Brain microvascular endothelial cell (primary cell): ENCODE results near the gene ASXL2.
A peak's percentile ranks its signal among the peaks of the same experiment; 100 is the strongest.

Experiments used
- DNase-seq: peaks from one replicate; pipeline ENCODE4 v3.0.0-alpha.2; 2020
- H3K27ac ChIP-seq: fragments of 250-450 bp; sonication (Bioruptor Pico); 2 replicates; pipeline ENCODE4 v1.5.1; 2020; ENCODE audit warnings: mild to moderate bottlenecking, moderate library complexity
- H3K27me3 ChIP-seq: fragments of 250-450 bp; sonication (Bioruptor Pico); replicated peaks from 2 replicates; pipeline ENCODE4 v1.5.1; 2020; ENCODE audit warnings: mild to moderate bottlenecking
- H3K36me3 ChIP-seq: fragments of 250-450 bp; sonication (Bioruptor Pico); replicated peaks from 2 replicates; pipeline ENCODE4 v1.5.1; 2020; ENCODE audit warnings: mild to moderate bottlenecking
- H3K4me3 ChIP-seq: 2 replicates; pipeline ENCODE4 v1.5.1; 2011; ENCODE audit warnings: low read depth, mild to moderate bottlenecking, control low read depth, low read length, moderate library complexity
- in situ Hi-C: cut with HindIII; loops from 2 replicates; pipeline ENCODE4 v1.10.0; 2017; ENCODE audit warnings: low sequenced_read_pairs, low pct_ligation_motif_present
- TF ChIP-seq, protein P1 (sequence below): IDR thresholded peaks from 2 replicates; pipeline ENCODE4 v1.5.1; 2011; ENCODE audit warnings: low read depth, mild to moderate bottlenecking, moderate library complexity, low read length, control low read depth, inconsistent platforms; ENCODE audit errors: missing control alignments

ASXL2 gene

DNA sequence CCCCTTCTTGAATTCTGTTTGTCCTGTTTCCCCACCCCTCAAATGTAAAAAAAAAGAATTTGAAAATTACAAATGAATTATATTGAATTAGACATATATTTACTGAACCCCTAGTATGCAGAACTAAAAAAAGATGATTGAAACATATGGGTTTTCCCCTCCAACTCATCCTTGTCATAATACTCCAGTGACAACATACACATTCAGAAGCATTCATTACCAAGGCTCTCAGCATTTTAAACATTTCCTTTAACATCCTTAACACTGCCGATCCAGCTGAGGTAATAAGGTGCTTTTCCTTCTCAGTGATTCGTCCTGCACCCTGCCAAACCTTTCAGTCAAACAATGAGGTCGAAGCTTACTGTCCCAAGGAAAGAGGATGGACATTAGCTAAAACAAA is 151.8 kb downstream of the ASXL2 start:
- Histone ChIP-seq H3K36me3 (no peaks in the 10 kb centered on the region), H3K4me3 (no peak overlapping the region), H3K27me3 (peaks cover 2% of the 10 kb centered on the region), H3K27ac (no peak overlapping the region)
- no peak for DNase-seq
- TF ChIP-seq, protein P1, sequence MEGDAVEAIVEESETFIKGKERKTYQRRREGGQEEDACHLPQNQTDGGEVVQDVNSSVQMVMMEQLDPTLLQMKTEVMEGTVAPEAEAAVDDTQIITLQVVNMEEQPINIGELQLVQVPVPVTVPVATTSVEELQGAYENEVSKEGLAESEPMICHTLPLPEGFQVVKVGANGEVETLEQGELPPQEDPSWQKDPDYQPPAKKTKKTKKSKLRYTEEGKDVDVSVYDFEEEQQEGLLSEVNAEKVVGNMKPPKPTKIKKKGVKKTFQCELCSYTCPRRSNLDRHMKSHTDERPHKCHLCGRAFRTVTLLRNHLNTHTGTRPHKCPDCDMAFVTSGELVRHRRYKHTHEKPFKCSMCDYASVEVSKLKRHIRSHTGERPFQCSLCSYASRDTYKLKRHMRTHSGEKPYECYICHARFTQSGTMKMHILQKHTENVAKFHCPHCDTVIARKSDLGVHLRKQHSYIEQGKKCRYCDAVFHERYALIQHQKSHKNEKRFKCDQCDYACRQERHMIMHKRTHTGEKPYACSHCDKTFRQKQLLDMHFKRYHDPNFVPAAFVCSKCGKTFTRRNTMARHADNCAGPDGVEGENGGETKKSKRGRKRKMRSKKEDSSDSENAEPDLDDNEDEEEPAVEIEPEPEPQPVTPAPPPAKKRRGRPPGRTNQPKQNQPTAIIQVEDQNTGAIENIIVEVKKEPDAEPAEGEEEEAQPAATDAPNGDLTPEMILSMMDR = no peak
- in situ Hi-C loops = no loop called here

DNA sequence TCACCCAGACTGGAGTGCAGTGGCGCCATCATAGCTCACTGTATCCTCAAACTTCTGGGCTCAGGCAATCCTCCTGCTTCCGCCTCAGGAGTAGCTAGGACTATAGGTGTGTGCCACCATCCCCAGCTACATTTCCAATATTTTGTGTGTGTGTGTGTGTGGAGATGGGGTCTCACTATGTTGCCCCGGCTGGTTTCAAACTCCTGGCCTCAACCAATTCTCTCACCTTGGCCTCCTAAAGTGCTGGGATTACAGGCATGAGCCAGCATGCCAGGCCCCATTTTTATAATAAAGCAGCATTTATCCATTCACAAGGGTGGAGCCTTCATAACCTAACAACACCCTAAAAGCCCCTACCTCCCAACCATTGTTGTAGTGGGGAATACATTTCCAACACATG is 152.4 kb downstream of the ASXL2 start:
- H3K4me3 ChIP-seq = no peak overlapping the region
- no peaks in the 10 kb centered on the region for H3K36me3 ChIP-seq
- TF ChIP-seq, protein P1 = no peak
- no peak overlapping the region for H3K27ac ChIP-seq
- in situ Hi-C loops = no loop called here
- no peak for DNase-seq
- H3K27me3 ChIP-seq = peaks cover 2% of the 10 kb centered on the region

DNA sequence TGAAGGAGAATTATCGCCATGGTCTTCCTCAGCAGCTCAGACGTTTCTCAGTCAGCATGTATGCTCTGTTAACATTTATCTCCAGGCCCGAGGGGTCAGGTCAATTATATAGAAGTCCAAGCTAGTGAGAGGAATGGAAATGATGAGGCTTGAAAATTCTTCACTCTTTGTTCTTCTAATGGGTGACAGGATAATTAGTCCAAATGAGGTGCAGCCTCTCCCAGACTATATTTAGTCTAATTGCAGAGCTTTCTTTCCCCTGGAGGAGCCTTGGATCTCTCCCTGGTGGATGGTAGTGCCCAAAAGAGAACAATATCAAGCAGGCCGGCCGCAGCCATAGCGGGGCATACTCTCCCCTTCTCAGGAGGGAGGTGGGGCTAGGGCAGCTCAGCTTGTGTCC is 153.5 kb downstream of the ASXL2 start:
- Histone ChIP-seq H3K27me3 (peaks cover 2% of the 10 kb centered on the region), H3K36me3 (no peaks in the 10 kb centered on the region), H3K4me3 (no peak overlapping the region), H3K27ac (no peak overlapping the region)
- in situ Hi-C loops = no loop called here
- DNase-seq = no peak
- TF ChIP-seq, protein P1 = no peak

DNA sequence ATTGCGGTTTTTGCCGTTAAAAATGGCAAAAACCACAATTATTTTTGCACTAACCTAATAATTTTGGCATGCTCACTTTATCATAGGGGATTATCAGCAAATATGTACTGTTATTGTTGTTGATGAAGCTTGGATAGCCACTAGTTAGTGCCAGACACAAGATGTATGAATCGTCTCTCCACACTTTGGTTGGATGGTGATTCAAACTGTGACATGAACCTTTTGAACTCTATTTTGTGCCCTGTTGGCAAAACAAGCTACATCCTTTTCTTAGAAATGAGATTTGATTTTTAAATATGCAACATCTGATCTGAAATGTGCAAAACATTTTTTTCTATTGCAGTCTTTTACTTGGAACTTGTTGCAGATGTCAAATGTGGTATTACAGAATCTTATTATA is 156.1 kb downstream of the ASXL2 start:
- no peak for DNase-seq

DNA sequence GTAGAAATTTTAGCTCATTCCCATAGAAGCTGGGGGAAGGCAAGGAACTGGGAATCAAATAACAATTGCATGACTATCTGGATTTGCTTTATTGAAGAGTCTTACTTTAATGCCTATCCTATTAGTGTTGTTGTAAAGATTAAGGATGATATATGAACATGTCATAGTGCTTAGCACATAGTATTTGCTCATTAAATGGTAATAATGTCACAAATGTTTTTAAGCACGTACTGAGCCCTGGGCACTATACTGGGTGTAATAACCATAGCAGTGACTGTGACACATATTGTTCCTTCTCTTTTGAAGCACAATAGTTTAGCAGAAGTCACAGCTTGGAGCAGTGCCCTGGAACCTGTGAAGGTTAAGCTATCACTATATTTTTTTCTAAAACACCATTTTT is 157.7 kb downstream of the ASXL2 start:
- no peak for DNase-seq
- peaks cover 2% of the 10 kb centered on the region for H3K27me3 ChIP-seq
- TF ChIP-seq, protein P1 = no peak

More for the DNA sequence above, 156.1 kb downstream of the ASXL2 start:
- H3K36me3 ChIP-seq = no peaks in the 10 kb centered on the region
- in situ Hi-C loops = no loop called here
- no peak overlapping the region for H3K27ac ChIP-seq
- H3K27me3 ChIP-seq = peaks cover 2% of the 10 kb centered on the region
- TF ChIP-seq, protein P1 = no peak
- H3K4me3 ChIP-seq = no peak overlapping the region

DNA sequence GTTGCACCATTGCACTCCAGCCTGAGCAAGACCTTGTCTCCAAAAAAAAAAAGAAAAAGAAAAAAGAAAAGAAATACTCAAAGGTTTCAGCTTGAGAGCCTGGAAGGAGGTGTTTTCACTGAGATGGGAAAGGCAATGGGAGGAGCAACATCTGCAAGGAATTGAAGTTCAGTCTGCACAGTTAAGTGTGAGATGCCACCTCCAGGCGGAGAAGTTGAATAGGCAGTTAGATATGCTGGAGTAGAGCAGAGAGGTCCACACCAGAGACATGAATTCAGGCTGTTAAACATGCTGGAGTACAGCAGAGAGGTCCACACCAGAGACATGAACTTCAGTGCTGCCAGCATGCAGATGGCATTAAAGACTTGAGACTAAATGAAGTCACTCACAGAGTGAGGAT is 163.5 kb downstream of the ASXL2 start:
- H3K27ac ChIP-seq = no peak overlapping the region
- H3K4me3 ChIP-seq = no peak overlapping the region
- no peaks in the 10 kb centered on the region for H3K36me3 ChIP-seq
- H3K27me3 ChIP-seq = no peaks in the 10 kb centered on the region
- in situ Hi-C loops = no loop called here
- TF ChIP-seq, protein P1 = peak; percentile 22
- no peak for DNase-seq

More for the DNA sequence above, 157.7 kb downstream of the ASXL2 start:
- H3K36me3 ChIP-seq = no peaks in the 10 kb centered on the region
- no peak overlapping the region for H3K4me3 ChIP-seq
- in situ Hi-C loops = no loop called here
- no peak overlapping the region for H3K27ac ChIP-seq
